HG03139 (cell line): Measurements from ENCODE around the gene CATSPERZ.
"Not testable (repeated sequence)": the region's sequence is repeated elsewhere in the genome, so short reads cannot be mapped to it uniquely, and the experiment has no call there.

Experiments used
- ATAC-seq: cut with Tn5 transposase; IDR thresholded peaks from one replicate; pipeline ENCODE4 v1.9.1; 2021; ENCODE audit not compliant: unreplicated experiment

The CATSPERZ gene

DNA sequence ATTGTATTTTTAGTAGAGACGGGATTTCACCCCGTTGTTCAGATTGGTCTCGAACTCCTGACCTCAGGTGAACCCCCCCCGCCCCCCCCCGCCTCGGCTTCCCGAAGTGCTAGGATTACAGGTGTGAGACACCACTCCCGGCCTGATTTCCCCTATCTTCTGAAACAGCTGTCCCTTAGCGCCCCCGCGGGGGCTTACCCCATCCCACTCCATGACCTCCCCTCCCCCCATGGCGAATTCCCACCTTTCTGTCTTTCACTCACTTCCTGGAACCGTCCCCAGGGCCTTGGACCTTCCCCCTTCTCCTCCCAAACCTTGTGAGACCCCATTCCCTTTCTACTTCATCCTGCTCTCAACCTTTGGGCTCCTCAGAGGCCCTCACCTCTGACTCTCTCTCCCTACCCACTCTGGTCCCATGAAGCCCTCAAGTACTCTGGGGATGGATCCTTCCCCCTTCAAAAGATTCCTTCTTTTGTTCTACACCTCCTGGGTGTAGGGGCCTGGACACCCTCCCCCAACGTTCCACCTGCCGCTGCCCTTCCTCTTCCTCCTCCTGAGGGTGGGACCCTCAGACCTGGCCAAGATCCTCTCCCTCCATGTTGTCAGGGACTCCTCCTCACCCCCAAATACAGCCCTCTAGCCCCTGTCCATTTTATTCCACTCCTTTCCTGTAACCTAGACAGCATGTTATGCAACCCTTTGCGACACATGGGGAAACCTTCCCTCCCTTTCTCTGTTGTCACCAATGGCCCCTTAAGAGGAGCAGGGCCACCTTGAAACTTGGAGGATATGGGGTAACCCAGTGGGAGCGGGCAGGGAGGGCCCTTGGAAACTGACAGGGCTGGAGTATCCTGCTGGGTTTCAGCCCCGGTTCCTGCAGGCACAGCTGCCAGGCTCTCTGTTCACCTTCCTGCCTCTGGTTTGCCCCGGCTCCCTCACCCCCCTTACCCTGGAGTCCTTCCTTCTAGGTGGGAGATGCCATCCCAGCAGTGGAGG lies 18.9 kb downstream of the CATSPERZ start:
- no peak for ATAC-seq

DNA sequence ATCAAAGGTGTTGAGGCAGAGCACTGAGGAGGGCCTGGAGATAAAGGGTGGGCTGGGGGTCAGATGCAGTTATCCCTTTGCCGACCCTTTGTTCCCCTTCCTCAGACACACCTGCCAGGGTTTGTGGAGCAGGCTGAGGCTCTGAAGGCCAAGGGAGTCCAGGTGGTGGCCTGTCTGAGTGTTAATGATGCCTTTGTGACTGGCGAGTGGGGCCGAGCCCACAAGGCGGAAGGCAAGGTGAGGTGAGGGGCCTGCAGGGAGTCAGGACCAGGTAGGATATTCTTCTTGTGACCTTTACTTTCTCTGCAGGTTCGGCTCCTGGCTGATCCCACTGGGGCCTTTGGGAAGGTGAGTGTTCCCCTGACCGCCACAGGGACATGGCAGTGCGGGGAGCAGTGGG lies 20.4 kb downstream of the CATSPERZ start:
- no peak for ATAC-seq

DNA sequence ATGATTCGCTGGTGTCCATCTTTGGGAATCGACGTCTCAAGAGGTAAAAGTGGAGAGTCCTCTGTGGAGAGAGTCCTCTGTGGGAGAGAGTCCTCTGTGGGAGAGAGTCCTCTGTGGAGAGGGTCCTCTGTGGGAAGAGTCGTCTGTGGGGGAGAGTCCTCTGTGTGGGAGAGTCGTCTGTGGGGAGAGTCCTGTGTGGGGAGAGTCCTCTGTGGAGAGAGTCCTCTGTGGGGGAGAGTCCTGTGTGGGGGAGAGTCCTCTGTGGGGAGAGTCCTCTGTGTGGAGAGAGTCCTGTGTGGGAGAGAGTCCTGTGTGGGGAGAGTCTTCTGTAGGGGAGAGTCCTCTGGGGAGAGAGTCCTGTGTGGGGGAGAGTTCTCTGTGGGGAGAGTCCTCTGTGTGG lies 20.9 kb downstream of the CATSPERZ start:
- ATAC-seq = no peak

DNA sequence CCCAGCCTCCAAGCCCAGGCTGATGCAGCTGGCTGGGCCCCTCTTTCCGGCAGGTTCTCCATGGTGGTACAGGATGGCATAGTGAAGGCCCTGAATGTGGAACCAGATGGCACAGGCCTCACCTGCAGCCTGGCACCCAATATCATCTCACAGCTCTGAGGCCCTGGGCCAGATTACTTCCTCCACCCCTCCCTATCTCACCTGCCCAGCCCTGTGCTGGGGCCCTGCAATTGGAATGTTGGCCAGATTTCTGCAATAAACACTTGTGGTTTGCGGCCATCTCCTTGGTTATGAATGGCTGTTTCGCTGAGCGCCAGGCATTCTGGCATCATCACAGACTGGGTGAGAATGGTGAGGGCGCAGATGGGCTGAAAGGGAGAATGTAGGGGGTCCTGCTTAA lies 21.4 kb downstream of the CATSPERZ start:
- ATAC-seq = no peak

DNA sequence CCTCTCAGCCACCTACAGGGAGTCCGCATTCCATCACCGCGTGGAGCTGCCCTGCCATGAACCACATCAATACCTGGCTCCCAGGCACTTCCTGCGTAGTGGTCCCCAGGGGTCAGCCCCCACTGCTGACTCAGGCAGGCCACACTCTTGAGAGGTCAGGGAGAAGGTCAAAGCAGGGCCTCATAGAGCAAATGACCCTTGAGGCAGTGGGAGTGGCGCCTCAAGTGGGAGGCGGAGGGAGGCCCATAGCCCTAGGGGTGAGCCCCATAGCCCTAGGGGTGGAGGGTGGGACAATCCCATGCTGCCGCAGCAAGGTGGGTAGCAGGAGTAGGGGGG lies 22.7 kb downstream of the CATSPERZ start:
- no peak for ATAC-seq

DNA sequence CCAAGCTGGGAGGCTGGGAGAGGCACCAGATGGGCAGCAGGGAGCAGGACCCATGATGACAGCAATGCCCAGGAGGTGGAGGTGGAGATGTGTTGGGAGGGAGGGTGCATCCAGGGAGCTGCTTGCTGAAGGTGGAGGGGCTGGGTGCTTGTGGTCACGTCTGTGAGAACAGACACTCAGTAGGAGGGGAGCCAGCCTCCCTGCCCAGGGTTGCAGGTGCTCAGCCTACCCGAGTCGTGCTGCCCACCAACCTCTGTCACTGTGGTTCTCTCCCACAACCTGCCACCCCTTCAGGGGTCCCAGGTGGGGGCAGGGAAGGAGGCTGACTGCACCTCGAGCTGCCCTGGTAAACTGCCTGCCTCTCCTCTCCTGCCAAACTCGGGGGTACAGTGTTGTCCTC lies 23.2 kb downstream of the CATSPERZ start:
- no peak for ATAC-seq

DNA sequence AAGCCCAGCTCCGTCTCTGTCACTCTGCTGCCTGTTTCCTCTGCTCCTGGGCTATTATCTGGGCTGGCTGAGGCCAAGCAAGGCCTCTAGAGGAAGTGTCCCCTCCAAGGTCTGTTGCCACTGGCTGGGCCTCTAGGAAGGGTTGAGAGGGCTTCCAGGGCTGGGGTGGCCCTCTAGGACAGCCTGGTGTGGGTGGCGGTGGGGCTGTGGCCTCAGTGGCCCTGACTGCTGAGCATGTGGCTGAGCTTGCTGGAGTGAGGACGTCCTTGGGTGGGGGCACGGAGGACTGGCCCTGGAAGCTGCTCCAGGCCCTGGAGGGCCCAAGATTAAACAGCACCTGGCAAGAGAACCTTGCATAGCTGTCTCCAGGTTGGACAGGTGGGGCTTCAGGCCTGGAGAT lies 23.8 kb downstream of the CATSPERZ start:
- ATAC-seq = not testable (repeated sequence)

DNA sequence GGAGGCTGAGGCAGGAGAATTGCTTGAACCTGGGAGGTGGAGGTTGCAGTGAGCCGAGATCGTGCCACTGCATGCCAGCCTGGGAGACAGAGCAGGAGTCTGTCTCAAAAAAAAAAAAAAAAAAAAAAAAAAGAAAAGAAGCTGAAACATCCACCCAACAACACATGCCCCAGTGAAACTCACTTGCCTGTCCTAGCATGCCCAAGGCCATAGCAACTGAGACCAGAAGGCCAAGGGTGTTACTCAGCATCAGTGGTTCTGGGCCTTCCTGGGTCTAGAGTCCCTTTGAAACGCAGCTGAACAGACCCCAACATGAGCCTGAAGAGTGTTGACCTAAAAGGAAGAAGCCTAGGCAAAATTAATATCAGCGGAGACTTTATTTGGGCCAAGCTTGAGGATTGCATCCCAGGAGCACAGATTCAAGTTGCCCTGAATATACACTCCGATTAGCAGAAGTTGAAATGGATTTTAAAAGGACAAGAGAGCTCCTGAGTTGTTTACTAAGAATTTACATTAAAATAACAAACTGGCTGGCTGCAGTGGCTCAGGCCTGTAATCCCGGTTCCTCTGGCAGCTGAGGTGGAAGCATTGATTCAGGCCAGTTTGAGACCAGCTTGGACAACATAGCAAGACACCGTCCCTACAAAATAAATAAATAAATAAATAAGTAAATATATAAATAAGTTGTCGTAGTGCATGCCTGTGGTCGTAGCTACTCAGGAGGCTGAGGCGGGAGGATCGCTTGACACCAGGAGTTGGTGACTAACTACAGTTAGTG lies 24.7 kb downstream of the CATSPERZ start:
- no peak for ATAC-seq

DNA sequence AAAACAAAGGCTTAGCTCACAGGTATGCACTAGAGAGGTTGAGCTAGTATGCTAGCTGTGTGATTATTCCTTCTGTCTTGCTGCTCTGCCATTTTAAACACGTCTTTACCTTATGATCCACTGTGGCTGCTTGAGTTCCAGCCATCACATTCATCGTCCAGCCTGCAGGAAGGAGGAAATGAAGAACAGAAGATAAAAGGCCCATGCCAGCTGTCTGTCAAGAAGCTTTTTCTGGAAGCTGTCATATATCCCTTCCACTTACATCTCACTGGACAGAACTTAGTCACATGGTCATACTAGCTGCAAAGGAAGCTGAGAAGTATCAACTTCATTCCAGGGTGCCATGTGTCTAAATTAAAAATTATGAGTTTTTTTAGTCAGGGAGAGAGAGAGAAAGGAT lies 27.2 kb downstream of the CATSPERZ start:
- ATAC-seq = no peak

DNA sequence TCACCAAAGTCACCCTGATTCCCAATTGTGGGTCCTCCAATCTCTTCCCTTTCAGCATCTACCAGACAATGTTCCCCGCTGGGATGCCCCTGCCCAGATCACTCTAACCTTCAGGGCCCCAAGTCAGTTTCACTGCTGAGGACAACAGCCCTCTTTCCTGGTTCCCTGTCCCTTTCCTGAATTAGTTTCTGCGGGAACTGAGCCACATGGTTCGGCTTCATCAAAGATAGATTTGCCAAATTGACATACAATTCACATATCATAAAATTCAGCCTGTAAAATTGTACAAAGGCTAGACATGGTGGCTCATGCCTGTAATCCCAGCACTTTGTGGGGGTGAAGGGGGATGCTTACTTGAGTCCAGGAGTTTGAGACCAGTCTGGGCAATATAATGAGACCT lies 27.8 kb downstream of the CATSPERZ start:
- ATAC-seq = no peak

DNA sequence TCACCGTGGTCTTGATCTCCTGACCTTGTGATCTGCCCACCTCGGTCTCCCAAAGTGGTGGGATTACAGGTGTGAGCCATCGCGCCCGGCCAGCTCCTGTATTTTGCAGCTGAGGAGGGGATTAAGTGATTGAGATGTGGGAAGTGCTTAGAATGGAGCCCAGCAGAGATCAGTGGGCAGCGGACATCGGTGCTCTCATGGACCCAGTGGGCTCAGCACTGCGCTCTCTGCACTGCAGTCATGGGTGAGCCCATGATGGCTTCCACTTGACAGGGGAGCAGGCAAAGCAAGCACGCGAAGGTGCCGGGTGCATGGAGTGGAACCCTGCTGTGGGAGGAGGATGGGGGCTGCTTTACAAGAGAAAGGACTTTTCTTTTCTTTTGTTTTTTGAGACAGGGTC lies 30.7 kb downstream of the CATSPERZ start:
- no peak for ATAC-seq

DNA sequence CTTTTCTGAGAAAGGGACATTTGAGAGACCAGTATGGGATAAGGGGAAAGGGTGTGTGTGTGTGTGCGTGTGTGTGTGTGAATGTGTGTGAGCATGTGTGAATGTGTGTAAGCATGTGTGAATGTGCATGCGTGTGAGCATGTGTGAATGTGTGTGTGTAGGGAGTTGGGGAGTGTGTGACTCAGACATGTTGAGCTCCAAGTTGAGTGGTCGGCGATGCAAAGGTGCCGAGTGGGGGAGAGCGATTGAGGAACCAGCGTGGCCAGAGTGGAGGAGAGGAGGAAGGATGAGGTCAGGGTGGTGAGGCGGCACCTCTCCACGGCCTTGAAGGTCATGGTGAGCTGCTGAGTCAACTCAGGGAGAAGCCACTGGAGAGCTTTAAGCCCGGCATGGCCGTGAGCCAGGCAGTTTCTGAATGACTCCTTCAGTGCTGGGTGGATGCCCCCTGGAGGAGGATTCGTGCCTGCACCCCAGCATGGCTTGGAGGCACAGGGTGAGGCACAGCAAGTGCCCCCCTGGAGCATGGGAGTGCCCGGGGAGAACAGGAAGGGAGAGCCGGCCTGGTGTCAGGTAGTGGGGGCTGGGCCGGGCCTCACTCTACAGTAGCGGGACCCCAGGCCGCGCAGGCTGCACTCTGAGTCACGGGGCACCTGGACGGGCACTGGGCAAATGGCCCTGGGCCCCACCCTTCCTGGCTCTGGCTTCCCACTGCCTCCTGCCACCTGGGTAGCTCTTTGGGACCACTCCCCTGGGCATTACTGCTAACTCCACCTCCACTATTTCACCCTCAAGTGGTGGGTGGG lies 31.6 kb downstream of the CATSPERZ start:
- no peak for ATAC-seq

DNA sequence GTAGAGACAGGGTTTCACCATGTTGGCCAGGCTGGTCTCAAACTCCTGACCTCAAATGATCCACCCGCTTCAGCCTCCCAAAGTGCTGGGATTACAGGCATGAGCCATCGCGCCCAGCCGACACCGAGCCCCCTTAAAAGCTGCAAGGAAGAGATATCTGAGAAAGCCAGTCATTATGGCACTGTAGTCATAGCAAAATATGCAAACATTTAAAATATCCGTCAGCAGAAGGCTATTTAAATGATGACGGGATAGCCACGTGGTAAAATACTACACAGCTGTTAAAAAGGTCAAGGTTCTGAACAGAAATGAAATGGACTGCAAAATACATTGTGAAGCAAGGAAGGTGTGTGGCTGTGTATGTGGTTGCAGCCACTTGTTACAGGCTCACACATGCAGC lies 33.4 kb downstream of the CATSPERZ start:
- no peak for ATAC-seq

DNA sequence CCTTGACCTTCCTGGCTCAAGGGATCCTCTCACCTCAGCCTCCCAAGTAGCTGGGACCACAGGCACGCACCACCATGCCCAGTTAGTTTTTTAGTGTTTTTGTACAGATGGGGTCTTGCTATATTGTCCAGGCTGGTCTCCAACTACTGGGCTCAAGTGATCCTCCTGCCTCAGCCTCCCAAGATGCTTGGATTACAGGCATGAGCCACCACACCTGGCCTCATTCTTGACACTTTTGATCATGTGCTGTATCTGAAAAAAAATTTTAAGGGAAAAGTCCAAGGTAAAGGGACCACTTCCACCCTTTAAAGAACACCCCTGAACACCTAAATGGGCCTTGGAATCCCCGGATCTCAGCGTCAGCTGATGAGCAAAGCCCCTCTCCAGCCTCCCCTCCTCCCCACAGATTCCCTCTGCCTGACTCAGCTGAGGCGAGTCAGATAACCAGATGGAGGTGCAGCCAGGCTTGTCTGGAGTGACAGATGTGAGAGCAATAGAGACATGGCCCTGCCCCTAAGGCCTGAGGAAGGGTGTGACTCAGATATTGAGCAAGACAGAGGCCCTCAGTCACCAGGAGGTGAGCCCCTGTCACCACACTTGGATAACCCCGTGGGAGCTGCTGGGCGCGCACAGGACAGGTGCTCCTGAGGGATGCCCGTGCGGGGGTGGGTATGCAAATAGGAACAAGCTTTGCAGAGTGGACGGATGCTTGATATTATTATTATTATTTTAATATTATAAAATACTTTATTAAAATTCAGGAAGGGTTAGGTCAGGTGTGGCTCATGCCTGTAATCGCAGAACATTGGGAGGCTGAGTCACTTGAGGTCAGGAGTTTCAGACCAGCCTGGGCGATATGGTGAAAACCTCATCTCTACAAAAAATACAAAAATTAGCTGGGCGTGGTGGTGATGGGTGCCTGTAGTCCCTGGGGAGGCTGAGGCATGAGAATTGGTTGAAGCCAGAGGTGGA lies 34.9 kb downstream of the CATSPERZ start:
- peak; percentile 70 for ATAC-seq

DNA sequence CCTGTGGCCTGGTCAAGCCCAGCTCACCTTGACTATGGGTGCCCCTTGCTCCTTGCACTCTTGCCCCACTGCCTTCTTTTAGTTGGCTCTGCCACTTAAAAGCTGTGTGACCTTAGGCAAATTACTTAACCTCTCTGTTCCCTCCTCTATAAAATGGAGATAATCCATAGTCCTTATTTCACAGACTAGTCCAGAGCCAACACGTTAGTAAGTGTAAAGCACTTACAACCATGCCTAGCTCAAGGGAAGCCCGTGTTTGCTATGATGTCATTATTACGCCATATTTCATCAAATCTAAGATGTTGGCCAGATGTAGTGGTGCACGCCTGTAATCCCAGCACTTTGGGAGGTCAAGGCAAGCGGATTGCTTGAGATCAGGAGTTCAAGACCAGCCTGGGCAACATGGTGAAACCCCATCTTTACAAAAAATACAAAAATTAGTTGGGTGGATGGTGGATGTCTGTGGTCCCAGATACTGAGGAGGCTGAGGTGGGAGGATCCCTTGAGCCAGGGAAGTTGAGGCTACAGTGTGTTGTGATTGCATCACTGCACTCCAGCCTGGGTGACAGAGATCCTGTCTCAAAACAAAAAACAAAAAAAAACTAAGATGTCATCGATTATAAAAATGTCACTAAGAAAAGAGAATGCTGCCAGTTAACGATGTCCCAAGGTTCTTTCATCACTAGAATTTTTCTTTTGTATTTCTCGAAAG lies 37.5 kb downstream of the CATSPERZ start:
- no peak for ATAC-seq

DNA sequence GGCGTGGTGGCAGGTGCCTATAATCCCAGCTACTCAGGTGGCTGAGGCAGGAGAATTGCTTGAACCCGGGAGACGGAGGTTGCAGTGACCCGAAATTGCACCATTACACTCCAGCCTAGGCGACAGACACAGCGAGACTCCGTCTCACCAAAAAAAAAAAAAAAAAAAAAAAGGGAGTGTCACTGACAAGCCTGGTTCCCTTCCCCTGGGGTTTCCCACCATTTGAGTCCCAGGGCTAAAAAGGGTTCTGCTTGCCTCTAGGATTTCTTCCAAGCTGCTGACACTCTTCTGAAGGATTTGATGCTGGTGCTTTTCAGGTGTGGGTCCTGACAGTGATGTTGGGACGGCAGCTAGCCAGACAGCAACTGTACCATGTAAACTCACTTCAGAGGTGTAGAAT lies 38.6 kb downstream of the CATSPERZ start:
- no peak for ATAC-seq

DNA sequence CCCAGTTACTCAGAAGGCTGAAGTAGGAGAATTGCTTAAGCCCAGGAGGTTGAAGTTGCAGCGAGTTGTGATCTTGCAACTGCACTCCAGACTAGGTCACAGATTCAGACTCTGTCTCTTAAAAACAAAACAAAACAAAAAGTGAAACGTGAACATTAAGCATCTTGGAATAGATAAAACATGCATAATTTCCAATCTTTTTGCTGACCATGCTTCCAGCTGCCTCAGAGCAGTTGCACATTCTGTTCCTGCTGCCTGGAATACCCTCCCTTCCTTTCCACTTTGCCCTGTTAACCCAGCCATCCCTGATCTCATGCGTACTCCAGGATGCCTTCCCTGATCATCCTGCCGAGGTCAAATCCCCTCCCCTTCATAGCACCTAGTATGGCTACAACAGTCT lies 39.1 kb downstream of the CATSPERZ start:
- ATAC-seq = no peak

DNA sequence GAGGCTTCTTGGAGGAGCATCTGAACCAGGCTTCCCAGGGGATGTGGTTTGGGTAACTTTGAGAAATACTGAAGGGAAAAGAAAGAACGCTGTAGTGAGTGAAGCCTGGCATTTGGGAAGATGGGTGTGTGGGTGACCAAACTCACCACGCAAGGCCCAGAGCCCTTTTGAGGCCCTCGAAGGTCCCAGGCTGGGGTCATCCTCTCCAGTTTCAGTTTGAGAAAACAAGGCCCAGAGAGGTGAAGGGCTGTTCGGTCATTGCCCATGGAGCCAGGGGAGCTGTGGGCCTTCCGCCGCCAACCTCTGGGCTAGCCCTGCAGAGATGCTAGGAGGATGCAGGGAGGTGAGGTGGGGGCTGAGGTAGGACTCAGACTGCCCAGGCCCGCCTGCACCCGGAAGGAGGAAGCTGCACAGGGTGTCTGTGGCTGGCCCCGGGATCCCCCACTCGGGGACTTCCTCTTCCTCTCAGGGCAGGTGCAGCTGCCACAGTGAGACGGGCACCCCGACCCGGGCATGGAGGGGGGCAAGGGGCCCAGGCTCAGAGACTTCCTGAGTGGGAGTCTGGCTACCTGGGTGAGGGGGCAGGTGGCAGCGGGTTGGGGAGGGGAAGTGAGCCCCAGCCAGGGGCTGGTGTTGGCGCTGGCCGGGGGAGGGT lies 39.7 kb downstream of the CATSPERZ start, which contains the start of gene CCDC88B:
Gene CCDC88B (plus strand): TSS at position 451 of the 655 bp plus-strand sequence. CDS start 63 bp downstream, at position 514.
- peak; percentile 36 for ATAC-seq
